ENCODE results near the gene TIAM1.

- TF ChIP-seq EZH2 (IDR thresholded peaks at IDR 0.05; ENCODE audit: insufficient read depth, poor library complexity, severe bottlenecking): no peak
- no peak for TF ChIP-seq EZH2phosphoT487 (IDR thresholded peaks at IDR 0.05; ENCODE audit: insufficient read depth, low read depth)
Measured at GRCh38 chr21:31161157-31161556, 182.9 kb downstream of the TIAM1 start.

Measured in GM23248 (cell line).